Measurements from ENCODE around the gene FRMD8. TPM values are rescaled to one million over a fixed set of nuclear protein-coding genes. Genes with fewer than 3 reads are reported as not detected.

The FRMD8 gene
- total and polyA plus RNA-seq, 2 donors (not counting 3 experiments of a cell fraction or from before 2014, with no cell fraction given): 36.4 to 53.9 TPM

GRCh38 chr11:65431451-65432099 is 45.1 kb downstream of the FRMD8 start:
- peak overlapping the region in 2 of 3 experiments; percentile 4 to 28 for H3K4me3 ChIP-seq (replicated peaks in 1 of 3; ENCODE audit: insufficient read depth in 1 of 3, low read depth in 1 of 3, low read length in 3 of 3)
- no peaks in the 10 kb centered on the region for H3K9me3 ChIP-seq (replicated peaks; ENCODE audit: control insufficient read depth, insufficient read depth, low read length)
- H3K27ac ChIP-seq (ENCODE audit: insufficient read depth, low read depth, low read length): no peak overlapping the region
- H3K4me1 ChIP-seq (ENCODE audit: control insufficient read depth, extremely low read depth, insufficient read depth, low read length): peaks cover 42% of the 10 kb centered on the region
- TF ChIP-seq GATA2 (IDR thresholded peaks at IDR 0.05; ENCODE audit: insufficient read depth, insufficient read length, low read depth, low read length) (no peak), JUN (IDR thresholded peaks at IDR 0.05; ENCODE audit: borderline replicate concordance, insufficient read depth, insufficient read length, low read depth) (no peak), CTCF (IDR thresholded peaks at IDR 0.05; ENCODE audit: extremely low read depth in 1 of 2, insufficient read depth in 1 of 2, low read depth in 1 of 2, low read length in 2 of 2) (no peak), POLR2AphosphoS5 (IDR thresholded peaks at IDR 0.05; ENCODE audit: insufficient read depth, low read depth, low read length) (no peak), POLR2A (IDR thresholded peaks at IDR 0.05; ENCODE audit: low read depth, low read length) (no peak), FOS (IDR thresholded peaks at IDR 0.05; ENCODE audit: borderline replicate concordance, insufficient read depth, low read length) (no peak), EZH2 (IDR thresholded peaks at IDR 0.05; ENCODE audit: borderline replicate concordance, low read depth, low read length, severe bottlenecking) (no peak)
- H3K9ac ChIP-seq (replicated peaks; ENCODE audit: extremely low read depth, insufficient read depth, low read length): no peak overlapping the region
- H3K9me1 ChIP-seq (replicated peaks; ENCODE audit: control insufficient read depth, extremely low read depth, insufficient read depth, low read length): no peaks in the 10 kb centered on the region
- BruUV-seq (replicated peaks): no TSS peak
- peak overlapping the region; percentile 91 for H3K4me2 ChIP-seq (ENCODE audit: insufficient read depth, low read length)
- peaks cover 16% of the 10 kb centered on the region for H4K20me1 ChIP-seq (replicated peaks; ENCODE audit: control insufficient read depth, extremely low read depth, insufficient read depth, low read length)
- ChIA-PET POLR2A (interaction anchor here (1.4 to 1.5 kb wide), 2 partner anchors 9 to 67 kb away, joined by 4 read pairs; partner anchors contain the start of genes MALAT1 and NEAT1), CTCF (interaction anchor here (1.4 kb wide), 1 partner anchor 79 kb away, joined by 5 read pairs; no protein-coding TSS in a partner anchor)
- no peaks in the 10 kb centered on the region for H3K27me3 ChIP-seq (ENCODE audit: control insufficient read depth in 2 of 2, insufficient read depth in 2 of 2, low read length in 2 of 2)
- dilution Hi-C loops (cut with MboI; ENCODE audit: extremely low pct_ligation_motif_present, low sequenced_read_pairs) (no loop called here), intact Hi-C loops (cut with micrococcal nuclease) (no loop called here)
- H2AFZ ChIP-seq (ENCODE audit: low read depth, low read length): no peak overlapping the region
- DNase-seq (ENCODE audit: low read depth, low spot score): peak; percentile 35
- peaks cover 17 to 31% of the 10 kb centered on the region in 2 experiments for H3K36me3 ChIP-seq (ENCODE audit: control insufficient read depth in 2 of 2, extremely low read depth in 1 of 2, insufficient read depth in 2 of 2, low read length in 2 of 2)
- peaks cover 98% of the 10 kb centered on the region for H3K79me2 ChIP-seq (ENCODE audit: control insufficient read depth, insufficient read depth, low read length)
- no peak for FAIRE-seq
